DMS79 (cell line): Measurements from ENCODE around the gene GABBR1.
"Not testable (repeated sequence)": the region's sequence is repeated elsewhere in the genome, so short reads cannot be mapped to it uniquely, and the experiment has no call there.

Experiments
- DNase-seq: peaks from one replicate; lab custom pipeline; 2025; lab: John Stamatoyannopoulos, UW

GABBR1 gene

GRCh38 chr6:29632789-29633533 is at the start of gene GABBR1:
TSS of gene GABBR1 (minus strand) at chr6:29633183. CDS start at chr6:29632385, 798 bp downstream.
- peak; percentile 86 for DNase-seq

GRCh38 chr6:29681811-29682210 is 48.8 kb upstream of the GABBR1 start:
- no peak for DNase-seq

GRCh38 chr6:29680904-29681303 is 47.9 kb upstream of the GABBR1 start, which contains the start of gene ZFP57:
TSS of gene ZFP57 (minus strand) at chr6:29681152. CDS start at chr6:29677003, 4,149 bp downstream.
- no peak for DNase-seq

- no peak for DNase-seq
These were observed 47.4 kb upstream of the GABBR1 start for GRCh38 chr6:29680416-29680815.

GRCh38 chr6:29679962-29680361 is 47.0 kb upstream of the GABBR1 start:
- no peak for DNase-seq

- DNase-seq, result no peak
These were observed 45.1 kb upstream of the GABBR1 start for GRCh38 chr6:29678114-29678513.

- no peak for DNase-seq
These were observed 44.1 kb upstream of the GABBR1 start for GRCh38 chr6:29676981-29677601.

GRCh38 chr6:29675561-29675960 is 42.6 kb upstream of the GABBR1 start:
- DNase-seq, result no peak

- DNase-seq, result no peak
These were observed 41.0 kb upstream of the GABBR1 start for GRCh38 chr6:29674008-29674407.

GRCh38 chr6:29673161-29673560 is 40.2 kb upstream of the GABBR1 start:
- no peak for DNase-seq

GRCh38 chr6:29672116-29672515 is 39.1 kb upstream of the GABBR1 start:
- not testable (repeated sequence) for DNase-seq

- no peak for DNase-seq
These were observed 38.0 kb upstream of the GABBR1 start for GRCh38 chr6:29671026-29671425.

GRCh38 chr6:29667158-29667557 is 34.2 kb upstream of the GABBR1 start:
- no peak for DNase-seq

GRCh38 chr6:29666826-29667130 is 33.8 kb upstream of the GABBR1 start:
- DNase-seq, result no peak

GRCh38 chr6:29665942-29666825 is 33.2 kb upstream of the GABBR1 start:
- DNase-seq, result no peak

- DNase-seq, result no peak
These were observed 30.5 kb upstream of the GABBR1 start for GRCh38 chr6:29663300-29664042.

- DNase-seq, result not testable (repeated sequence)
These were observed 28.6 kb upstream of the GABBR1 start for GRCh38 chr6:29661502-29662141.

GRCh38 chr6:29661071-29661470 is 28.1 kb upstream of the GABBR1 start:
- no peak for DNase-seq

- no peak for DNase-seq
These were observed 23.8 kb upstream of the GABBR1 start, which contains the start of gene MOG for GRCh38 chr6:29656798-29657197. TSS of gene MOG (plus strand) at chr6:29657092. CDS start at chr6:29657210, 118 bp downstream.

- DNase-seq, result no peak
These were observed 23.2 kb upstream of the GABBR1 start for GRCh38 chr6:29656157-29656556.

- DNase-seq, result no peak
These were observed 22.7 kb upstream of the GABBR1 start for GRCh38 chr6:29655658-29656057.
